GM23338 (cell line): Measurements from ENCODE around the gene GJE1.

Experiments
- CREB1 ChIP-seq: fragments of 250-450 bp; sonication (Bioruptor Pico); IDR thresholded peaks from 2 replicates; pipeline ENCODE4 v1.5.0; 2020; ENCODE audit warnings: low read depth, mild to moderate bottlenecking, moderate library complexity
- CTCF ChIP-seq, 2 experiments: fragments of 200-600 bp in 1 of 2; sonication (generic) in 1 of 2; conservative IDR thresholded peaks; 2 replicates each; pipeline versions ENCODE4 v1.5.1 to v1.6.1; 2016 to 2017; ENCODE audit warnings: antibody characterized with exemption in 2 of 2, low read depth in 2 of 2, mild to moderate bottlenecking in 2 of 2, moderate library complexity in 1 of 2
- EZH2 ChIP-seq: fragments of 200-600 bp; sonication (generic); IDR thresholded peaks from one replicate; pipeline ENCODE4 v1.8.0; 2017; ENCODE audit warnings: antibody characterized with exemption, mild to moderate bottlenecking, low read depth; ENCODE audit not compliant: unreplicated experiment
- EZH2phosphoT487 ChIP-seq: fragments of 200-600 bp; sonication (generic); IDR thresholded peaks from one replicate; pipeline ENCODE4 v1.8.1; 2018; ENCODE audit warnings: antibody characterized with exemption; ENCODE audit not compliant: unreplicated experiment
- JUNB ChIP-seq: IDR thresholded peaks from one replicate; pipeline ENCODE4 v1.6.1; 2016; ENCODE audit warnings: antibody characterized with exemption; ENCODE audit not compliant: unreplicated experiment
- POLR2AphosphoS5 ChIP-seq: IDR thresholded peaks from 2 replicates; pipeline ENCODE4 v1.6.1; 2016; ENCODE audit warnings: antibody characterized with exemption, low read depth
- REST ChIP-seq: IDR thresholded peaks from one replicate; pipeline ENCODE4 v1.6.1; 2018; ENCODE audit warnings: antibody characterized with exemption; ENCODE audit not compliant: unreplicated experiment
- STAT1 ChIP-seq: IDR thresholded peaks from one replicate; pipeline ENCODE4 v1.6.1; 2016; ENCODE audit warnings: antibody characterized with exemption; ENCODE audit not compliant: unreplicated experiment
- ZNF114 ChIP-seq: fragments of 250-450 bp; sonication (Bioruptor Pico); IDR thresholded peaks from 2 replicates; pipeline ENCODE4 v1.5.0; 2020; ENCODE audit warnings: mild to moderate bottlenecking, moderate library complexity
- ZNF331 ChIP-seq: fragments of 250-450 bp; sonication (Bioruptor Pico); IDR thresholded peaks from 2 replicates; pipeline ENCODE4 v1.5.0; 2020; ENCODE audit warnings: low read depth, mild to moderate bottlenecking, moderate library complexity

GRCh38 chr6:142178129-142178528 is 45.4 kb downstream of the GJE1 start:
- no peak for TF ChIP-seq CTCF (conservative IDR thresholded peaks at IDR 0.05; ENCODE audit: low read depth in 2 of 2)
- no peak for TF ChIP-seq POLR2AphosphoS5
- TF ChIP-seq EZH2phosphoT487: no peak
- TF ChIP-seq EZH2: no peak
- no peak for TF ChIP-seq ZNF114 (CRISPR knock-in tag)
- TF ChIP-seq STAT1: no peak
- no peak for TF ChIP-seq JUNB
- TF ChIP-seq ZNF331 (CRISPR knock-in tag): no peak
- TF ChIP-seq REST: no peak
- TF ChIP-seq CREB1 (CRISPR knock-in tag): no peak
